ENCODE measurements around the gene TCFL5.

Gene TCFL5

DNA sequence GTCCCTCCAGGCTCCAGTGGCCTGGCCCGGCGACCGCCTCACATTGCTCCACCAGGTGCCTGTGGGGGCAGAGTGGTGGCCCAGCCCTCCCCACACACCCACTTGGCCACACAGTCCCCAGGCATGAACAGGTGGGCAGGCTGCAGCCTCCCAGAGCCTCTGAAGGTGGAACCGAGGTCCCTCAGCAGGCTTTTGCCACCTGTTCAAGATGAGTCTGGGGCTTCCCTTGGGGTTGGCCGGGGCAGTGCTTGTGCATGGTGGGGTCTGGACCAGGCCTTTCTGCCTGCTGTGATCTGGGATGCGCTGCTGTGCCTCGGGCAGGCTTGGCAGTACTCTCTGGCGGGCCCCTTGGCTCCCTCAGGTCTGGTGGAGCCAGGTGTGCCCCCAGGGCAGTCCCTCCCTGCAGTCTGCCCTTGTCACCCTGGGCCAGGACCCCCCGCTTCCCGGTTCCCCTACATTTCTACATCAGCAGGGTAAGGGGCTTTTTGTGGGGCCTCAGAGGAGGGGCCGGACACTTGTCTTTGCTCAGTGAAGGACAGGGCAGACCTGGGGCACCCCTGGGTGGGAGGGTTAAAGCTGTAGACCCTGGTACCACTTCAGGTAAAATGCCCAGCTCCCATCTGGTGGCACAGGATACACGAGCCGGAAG is 47.4 kb downstream of the TCFL5 start:
- DNase-seq (ENCODE audit: extremely low read depth in 1 of 2, low read depth in 1 of 2) = no peak

GRCh38 chr20:62813588-62813987 is 48.0 kb downstream of the TCFL5 start:
- no peak for DNase-seq (ENCODE audit: extremely low read depth in 1 of 2, low read depth in 1 of 2)

DNA sequence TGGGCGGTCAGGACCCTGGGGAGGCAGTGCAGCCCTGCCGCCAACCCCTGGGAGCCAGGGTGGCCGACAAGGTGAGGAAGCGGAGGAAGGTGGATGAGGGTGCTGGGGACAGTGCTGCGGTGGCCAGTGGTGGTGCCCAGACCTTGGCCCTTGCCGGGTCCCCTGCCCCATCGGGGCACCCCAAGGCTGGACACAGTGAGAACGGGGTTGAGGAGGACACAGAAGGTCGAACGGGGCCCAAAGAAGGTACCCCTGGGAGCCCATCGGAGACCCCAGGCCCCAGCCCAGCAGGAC is 48.8 kb downstream of the TCFL5 start:
- no peak for DNase-seq (ENCODE audit: extremely low read depth in 1 of 2, low read depth in 1 of 2)

DNA sequence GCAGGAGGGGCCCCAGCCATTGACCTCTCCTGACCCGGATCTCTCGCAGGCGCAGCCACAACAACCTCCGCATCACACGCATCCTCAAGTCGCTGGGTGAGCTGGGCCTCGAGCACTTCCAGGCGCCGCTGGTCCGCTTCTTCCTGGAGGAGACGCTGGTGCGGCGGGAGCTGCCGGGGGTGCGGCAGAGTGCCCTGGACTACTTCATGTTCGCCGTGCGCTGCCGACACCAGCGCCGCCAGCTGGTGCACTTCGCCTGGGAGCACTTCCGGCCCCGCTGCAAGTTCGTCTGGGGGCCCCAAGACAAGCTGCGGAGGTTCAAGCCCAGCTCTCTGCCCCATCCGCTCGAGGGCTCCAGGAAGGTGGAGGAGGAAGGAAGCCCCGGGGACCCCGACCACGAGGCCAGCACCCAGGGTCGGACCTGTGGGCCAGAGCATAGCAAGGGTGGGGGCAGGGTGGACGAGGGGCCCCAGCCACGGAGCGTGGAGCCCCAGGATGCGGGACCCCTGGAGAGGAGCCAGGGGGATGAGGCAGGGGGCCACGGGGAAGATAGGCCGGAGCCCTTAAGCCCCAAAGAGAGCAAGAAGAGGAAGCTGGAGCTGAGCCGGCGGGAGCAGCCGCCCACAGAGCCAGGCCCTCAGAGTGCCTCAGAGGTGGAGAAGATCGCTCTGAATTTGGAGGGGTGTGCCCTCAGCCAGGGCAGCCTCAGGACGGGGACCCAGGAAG is 49.3 kb downstream of the TCFL5 start:
- DNase-seq (ENCODE audit: extremely low read depth in 1 of 2, low read depth in 1 of 2) = no peak

- DNase-seq (ENCODE audit: extremely low read depth in 1 of 2, low read depth in 1 of 2) = no peak
Observed at GRCh38 chr20:62811720-62812119, 49.9 kb downstream of the TCFL5 start.

DNA sequence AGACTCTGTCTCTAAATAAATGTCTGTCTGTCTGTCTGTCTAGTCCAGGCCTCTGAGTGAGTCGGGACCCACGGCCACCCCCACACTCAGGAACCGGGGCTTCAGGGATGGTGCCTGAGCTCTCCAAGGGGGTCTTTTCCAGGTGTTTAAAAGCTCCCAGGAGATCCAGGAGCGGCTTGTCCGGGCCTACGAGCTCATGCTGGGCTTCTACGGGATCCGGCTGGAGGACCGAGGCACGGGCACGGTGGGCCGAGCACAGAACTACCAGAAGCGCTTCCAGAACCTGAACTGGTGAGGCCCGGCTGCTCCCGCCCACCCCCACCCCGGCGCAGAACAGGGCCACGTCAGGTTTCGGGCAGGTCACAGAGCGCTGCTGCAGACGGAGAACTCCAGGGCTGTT is 50.3 kb downstream of the TCFL5 start:
- DNase-seq (ENCODE audit: extremely low read depth in 1 of 2, low read depth in 1 of 2) = no peak

GRCh38 chr20:62809530-62810428 is 51.8 kb downstream of the TCFL5 start:
- no peak for DNase-seq (ENCODE audit: extremely low read depth in 1 of 2, low read depth in 1 of 2)

DNA sequence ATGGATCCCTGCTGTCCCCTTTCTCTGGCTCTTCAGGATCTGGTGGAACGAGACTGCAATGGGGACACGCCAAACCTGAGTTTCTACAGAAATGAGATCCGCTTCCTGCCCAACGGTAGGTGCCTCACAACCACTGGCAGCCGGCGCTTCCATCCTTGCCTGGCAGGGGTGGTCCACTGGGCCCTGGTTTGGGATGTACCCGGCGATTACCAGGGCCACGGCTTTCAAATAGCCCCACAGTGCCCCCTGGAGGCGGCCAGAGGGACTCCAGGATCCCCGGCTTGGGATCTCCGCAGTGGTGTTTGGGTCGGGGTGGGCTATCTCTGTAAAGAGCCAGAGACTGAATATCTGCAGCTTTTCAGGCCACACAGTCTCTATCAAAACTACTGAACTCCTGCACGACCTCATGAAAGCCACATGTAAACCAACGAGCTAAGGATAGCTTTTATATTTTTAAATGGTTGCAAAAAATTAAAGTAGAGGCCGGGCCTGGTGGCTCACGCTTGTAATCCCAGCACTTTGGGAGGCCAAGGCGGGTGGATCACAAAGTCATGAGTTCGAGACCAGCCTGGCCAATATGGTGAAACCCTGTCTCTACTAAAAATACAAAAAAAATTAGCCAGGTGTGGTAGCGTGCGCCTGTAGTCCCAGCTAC is 53.3 kb downstream of the TCFL5 start:
- peak; percentile 45 to 49 for DNase-seq (ENCODE audit: extremely low read depth in 1 of 2, low read depth in 1 of 2)

DNA sequence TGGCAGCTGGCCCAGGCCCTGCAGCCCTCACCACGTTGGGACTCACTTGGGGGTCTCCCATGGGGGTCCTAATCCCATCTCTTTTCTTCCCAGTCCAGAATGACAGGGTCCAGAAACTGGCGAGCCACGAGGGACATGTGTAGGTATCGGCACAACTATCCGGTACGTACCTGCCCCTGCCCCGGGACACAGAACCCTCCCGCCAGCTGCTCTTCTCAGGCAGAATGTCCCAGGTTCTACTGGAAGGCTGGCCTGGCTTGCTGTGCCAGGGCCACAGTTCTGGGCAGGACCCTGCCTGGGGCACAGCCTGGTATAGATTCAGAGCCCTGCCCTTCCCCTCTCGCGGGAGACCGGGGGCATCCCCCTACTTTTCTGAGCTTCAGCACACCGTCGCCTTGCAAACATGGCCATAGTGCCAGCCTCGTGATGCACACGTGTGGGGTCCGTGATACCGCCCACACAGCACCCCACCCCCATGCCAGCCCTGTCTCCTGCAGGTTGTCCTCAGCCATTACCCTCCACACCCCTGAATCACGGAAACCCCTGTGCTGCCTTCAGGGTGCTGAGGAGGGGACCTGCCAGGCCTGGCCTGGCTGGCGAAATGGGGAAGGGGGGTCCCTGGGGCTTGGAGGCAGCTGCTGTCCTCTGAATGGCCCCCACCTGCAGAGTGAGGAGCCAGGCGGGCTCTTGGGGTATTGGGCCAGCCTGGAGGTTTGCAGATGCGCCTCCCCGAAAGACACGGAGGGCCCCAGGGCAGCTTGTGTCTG is 54.0 kb downstream of the TCFL5 start:
- no peak for DNase-seq (ENCODE audit: extremely low read depth in 1 of 2, low read depth in 1 of 2)

DNA sequence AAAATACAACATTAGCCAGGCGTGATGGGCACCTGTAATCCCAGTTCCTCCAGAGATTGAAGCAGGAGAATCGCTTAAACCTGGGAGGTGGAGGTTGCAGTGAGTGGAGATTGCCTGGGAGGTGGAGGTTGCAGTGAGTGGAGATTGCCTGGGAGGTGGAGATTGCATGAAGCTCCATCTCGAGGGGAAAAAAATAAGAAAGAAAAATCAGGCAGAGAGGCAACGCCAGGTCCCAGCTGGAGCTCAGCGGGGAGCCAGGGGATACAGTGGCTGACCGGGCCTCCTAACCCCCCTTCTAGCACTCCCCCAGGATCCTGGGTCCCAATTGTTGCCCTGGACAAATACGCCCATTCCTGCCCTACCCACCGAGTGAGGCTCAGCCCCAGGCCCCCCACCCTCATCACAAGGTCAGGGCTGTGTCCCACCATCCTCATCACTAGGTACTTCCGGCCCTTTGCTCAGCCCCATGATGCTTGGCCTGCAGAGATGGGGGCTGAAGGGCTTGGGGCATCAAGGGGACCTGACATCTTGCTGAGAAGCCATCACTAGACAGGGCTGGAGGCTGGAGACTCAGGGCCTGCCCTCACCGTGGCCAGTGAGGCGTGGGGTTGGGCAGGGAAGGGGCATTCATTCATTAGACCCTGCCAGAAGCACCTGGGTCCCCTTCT is 55.1 kb downstream of the TCFL5 start:
- DNase-seq (ENCODE audit: extremely low read depth in 1 of 2, low read depth in 1 of 2) = no peak

- DNase-seq (ENCODE audit: extremely low read depth in 1 of 2, low read depth in 1 of 2) = no peak
Observed at GRCh38 chr20:62805711-62806382, 55.8 kb downstream of the TCFL5 start.

DNA sequence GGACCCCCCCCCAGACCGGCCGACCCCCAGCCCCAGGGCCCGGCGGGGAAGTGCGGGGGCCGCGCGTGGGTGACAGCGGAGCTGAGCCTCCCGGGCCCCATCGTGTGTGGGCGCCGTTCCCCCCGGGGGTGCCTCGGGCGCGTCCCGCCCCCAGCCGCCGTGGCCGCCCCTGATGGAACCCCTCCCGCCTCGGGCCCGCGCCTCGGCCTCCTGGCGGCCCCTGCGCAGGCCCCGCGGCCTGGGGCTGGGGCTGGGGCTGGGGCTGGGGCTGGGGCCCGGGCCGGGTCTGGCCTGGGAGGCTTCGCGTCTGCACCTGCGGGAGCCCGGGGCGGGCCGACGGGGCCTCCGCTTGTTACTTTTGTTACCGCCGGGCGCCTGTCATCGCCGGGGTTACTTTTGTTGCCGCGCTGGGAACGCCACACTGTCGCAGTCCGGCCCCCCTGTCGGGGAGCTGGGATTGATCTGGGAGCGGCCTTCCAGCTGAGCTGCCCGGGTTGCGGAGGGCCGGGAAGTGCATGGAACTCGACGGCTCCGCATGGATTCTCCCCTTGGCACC is 56.4 kb downstream of the TCFL5 start:
- no peak for DNase-seq (ENCODE audit: extremely low read depth in 1 of 2, low read depth in 1 of 2)

DNA sequence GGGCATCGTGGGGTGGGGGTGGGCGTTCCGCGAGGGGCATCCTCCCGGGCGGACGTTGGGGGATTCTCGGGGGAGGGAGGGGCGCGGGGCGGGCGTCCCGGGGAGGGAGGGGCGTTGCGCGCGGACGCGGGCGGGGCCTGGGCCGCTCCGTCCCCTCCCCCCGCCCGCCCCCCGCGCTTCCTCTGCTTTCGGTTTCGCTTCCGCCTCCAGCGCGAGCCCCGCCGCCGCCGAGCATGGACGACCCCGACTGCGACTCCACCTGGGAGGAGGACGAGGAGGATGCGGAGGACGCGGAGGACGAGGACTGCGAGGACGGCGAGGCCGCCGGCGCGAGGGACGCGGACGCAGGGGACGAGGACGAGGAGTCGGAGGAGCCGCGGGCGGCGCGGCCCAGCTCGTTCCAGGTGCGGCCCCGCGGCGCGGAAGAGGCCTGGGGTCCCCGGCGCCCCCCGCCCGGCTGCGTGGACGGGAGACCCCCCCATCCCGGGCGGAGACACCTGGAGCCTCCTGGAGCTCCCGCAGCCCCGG is 56.9 kb downstream of the TCFL5 start, which contains the start of gene OGFR:
TSS of gene OGFR (plus strand) at position 209 of the 528 bp plus-strand sequence. CDS start at position 234, 25 bp downstream.
- peak; percentile 46 to 47 for DNase-seq (ENCODE audit: extremely low read depth in 1 of 2, low read depth in 1 of 2)

DNA sequence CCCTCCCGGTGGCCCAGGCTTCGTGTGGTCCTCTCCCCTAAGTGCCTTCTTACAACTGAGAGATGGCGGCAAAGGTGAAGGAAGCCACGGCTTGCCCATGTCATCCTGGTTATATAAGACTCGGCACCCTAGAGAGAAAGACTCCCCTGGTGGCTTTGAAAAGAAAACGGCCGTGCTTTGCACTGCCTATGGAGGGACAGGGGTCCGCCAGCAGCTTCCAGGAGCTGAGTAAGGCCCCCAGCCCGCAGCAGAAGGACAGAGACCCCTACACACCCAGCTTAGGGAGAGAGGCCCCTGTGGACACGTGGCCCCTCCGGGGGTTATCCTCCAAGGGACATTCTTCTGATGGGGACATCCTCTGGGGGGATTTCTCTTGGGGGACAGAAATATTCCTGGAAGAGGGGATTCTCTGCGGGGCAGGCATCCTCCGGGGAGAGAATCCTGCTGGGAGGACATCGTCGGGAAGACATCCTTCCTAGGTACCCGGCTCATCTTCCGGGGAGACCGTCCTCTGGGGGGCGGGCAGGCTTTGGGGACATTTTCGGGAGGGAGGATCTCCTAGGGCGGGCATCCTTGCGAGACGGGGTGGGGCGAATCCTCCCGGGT is 57.5 kb downstream of the TCFL5 start:
- DNase-seq (ENCODE audit: extremely low read depth in 1 of 2, low read depth in 1 of 2) = no peak

GRCh38 chr20:62802026-62802712 is 59.5 kb downstream of the TCFL5 start:
- no peak for DNase-seq (ENCODE audit: extremely low read depth in 1 of 2, low read depth in 1 of 2)

DNA sequence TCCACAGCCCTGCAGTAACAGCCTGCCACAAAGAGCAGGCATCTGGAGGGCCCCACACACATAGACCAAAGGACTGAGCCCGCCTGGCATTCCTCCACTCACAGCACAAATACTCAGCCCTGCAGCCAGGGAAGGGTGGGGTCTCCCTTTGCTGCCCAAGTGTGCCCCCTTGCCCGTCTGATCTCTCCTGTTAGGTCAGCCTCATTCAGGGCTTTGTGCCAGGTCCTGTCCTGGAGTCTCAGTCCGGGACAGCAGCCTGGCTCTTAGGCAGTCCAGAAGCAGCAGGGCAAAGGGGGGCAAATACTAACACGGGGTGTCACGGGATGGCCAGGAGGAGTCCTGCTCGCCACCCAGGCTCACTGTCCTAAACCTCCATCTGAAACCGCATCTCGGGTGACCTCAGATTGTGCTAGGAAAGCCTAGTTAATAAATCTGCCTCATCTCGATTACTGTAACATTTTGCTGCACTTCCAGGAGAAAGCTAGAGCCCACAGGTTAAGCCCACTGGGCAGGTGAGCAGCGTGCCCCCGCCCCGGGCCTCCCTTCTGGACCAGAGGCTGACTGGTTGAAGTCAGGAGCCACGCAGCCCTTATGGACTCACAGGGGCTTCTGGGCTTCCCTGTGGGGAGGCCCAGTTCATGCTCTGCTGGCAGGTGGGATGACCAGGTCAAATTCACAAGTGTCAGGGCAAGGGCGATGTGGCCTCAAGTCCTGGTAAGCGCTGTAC is 60.2 kb downstream of the TCFL5 start:
- no peak for DNase-seq (ENCODE audit: extremely low read depth in 1 of 2, low read depth in 1 of 2)

All from stimulated activated CD8-positive, alpha-beta memory T cell treated with anti-CD3 and anti-CD28 coated beads, Interleukin-7, amount 100 ng/mL, for 48 hours (primary cell).